Body of pancreas (tissue), 4 donors: Measurements from ENCODE around the gene PLEKHG5.
"Not testable (repeated sequence)": the region's sequence is repeated elsewhere in the genome, so short reads cannot be mapped to it uniquely, and the experiment has no call there.

Experiments used
- CTCF ChIP-seq, 7 experiments: fragments of 450-650 bp in 4 of 7; fragments of 200-600 bp in 3 of 7; sonication (generic) in 3 of 7; IDR thresholded peaks; one replicate each; pipeline ENCODE4 v1.5.1; 2016 to 2019; ENCODE audit warnings: antibody characterized with exemption in 7 of 7
- POLR2A ChIP-seq, 3 donors: fragments of 450-650 bp; IDR thresholded peaks; one replicate each; pipeline ENCODE4 v1.6.1; 2016; ENCODE audit warnings: antibody characterized with exemption in 3 of 3, mild to moderate bottlenecking in 2 of 3

GRCh38 chr1:6493834-6494223, 2.4 kb upstream of the PLEKHG5 start:
- TF ChIP-seq CTCF, POLR2A (IDR thresholded peaks at IDR 0.05): not testable (repeated sequence)
